Measurements from ENCODE around the gene KCNH6.
A peak's percentile ranks its signal among the peaks of the same experiment; 100 is the strongest.

KCNH6 gene, protein sequence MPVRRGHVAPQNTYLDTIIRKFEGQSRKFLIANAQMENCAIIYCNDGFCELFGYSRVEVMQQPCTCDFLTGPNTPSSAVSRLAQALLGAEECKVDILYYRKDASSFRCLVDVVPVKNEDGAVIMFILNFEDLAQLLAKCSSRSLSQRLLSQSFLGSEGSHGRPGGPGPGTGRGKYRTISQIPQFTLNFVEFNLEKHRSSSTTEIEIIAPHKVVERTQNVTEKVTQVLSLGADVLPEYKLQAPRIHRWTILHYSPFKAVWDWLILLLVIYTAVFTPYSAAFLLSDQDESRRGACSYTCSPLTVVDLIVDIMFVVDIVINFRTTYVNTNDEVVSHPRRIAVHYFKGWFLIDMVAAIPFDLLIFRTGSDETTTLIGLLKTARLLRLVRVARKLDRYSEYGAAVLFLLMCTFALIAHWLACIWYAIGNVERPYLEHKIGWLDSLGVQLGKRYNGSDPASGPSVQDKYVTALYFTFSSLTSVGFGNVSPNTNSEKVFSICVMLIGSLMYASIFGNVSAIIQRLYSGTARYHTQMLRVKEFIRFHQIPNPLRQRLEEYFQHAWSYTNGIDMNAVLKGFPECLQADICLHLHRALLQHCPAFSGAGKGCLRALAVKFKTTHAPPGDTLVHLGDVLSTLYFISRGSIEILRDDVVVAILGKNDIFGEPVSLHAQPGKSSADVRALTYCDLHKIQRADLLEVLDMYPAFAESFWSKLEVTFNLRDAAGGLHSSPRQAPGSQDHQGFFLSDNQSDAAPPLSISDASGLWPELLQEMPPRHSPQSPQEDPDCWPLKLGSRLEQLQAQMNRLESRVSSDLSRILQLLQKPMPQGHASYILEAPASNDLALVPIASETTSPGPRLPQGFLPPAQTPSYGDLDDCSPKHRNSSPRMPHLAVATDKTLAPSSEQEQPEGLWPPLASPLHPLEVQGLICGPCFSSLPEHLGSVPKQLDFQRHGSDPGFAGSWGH

GRCh38 chr17:63523253-63523855, at the start of gene KCNH6:
Gene KCNH6 (plus strand): TSS chr17:63523358. CDS start chr17:63523414, 56 bp downstream.
- no peak for DNase-seq

DNA sequence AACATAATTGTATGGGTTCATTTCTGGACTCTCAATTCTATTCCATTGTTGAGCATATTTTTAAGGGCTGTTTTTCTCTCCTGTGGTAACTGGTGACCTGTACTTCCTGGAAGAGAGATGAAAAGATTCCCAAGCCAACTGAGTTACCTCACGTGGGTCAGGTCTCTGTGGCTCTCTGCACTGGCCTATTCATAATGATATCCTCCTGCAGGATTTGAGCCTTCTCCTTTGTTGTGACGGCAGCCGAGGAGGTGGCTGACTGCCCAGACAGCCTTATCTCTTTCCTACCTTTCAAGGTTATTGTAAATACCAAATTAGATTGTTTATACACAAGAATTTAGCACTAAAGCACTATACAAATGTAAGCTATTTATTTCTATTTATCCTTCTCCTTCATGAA, 49.0 kb upstream of the KCNH6 start:
- DNase-seq = no peak

GRCh38 chr17:63474586-63475460, 48.3 kb upstream of the KCNH6 start:
- DNase-seq = no peak

- no peak for DNase-seq
Observed at GRCh38 chr17:63475491-63476412, 47.4 kb upstream of the KCNH6 start.

DNA sequence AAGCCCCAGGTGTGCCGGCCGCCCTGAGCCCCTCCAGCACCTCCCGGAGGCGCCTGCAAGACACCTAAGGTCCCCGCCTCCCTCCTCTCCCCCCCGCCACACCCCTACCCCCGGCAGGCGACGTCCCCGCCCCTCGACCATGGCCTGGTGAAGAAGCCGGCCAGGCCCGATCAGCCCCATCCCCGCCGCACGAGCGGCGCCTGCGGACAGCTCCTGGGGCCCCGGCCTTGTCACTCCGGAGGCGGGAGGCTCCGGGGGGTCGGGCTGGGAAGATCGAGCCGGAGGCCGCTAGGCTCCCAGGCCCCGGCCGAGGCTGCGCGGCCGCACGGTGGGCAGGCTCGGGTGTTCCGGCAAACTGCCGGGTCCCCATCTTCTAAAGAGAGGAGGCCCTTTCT, 46.7 kb upstream of the KCNH6 start:
- DNase-seq = no peak

DNA sequence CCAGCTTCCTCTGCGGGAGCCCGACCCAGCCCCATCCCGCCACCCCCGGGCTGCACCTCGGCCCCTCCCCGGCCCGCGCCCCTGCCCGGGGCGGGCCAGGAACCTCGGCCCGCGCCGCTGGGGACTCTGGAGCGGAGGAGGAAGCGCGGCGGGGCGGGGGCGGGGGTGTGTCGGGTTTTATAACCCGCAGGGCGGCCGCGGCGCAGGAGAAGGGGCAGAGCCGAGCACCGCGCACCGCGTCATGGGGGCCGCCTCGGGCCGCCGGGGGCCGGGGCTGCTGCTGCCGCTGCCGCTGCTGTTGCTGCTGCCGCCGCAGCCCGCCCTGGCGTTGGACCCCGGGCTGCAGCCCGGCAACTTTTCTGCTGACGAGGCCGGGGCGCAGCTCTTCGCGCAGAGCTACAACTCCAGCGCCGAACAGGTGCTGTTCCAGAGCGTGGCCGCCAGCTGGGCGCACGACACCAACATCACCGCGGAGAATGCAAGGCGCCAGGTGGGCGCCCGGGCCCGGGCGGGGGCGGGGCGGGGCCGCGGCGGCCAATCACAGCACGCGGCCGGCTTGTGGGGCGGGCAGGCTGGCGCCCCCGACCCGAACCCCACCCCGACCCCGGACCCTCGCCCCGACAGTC, 46.2 kb upstream of the KCNH6 start, which contains the start of gene ACE:
Gene ACE, plus strand, starts transcription at position 208 of the 626 bp plus-strand sequence. Its CDS starts 34 bp downstream, at position 242.
- DNase-seq = no peak

GRCh38 chr17:63477480-63478440, 45.4 kb upstream of the KCNH6 start:
- DNase-seq = no peak

DNA sequence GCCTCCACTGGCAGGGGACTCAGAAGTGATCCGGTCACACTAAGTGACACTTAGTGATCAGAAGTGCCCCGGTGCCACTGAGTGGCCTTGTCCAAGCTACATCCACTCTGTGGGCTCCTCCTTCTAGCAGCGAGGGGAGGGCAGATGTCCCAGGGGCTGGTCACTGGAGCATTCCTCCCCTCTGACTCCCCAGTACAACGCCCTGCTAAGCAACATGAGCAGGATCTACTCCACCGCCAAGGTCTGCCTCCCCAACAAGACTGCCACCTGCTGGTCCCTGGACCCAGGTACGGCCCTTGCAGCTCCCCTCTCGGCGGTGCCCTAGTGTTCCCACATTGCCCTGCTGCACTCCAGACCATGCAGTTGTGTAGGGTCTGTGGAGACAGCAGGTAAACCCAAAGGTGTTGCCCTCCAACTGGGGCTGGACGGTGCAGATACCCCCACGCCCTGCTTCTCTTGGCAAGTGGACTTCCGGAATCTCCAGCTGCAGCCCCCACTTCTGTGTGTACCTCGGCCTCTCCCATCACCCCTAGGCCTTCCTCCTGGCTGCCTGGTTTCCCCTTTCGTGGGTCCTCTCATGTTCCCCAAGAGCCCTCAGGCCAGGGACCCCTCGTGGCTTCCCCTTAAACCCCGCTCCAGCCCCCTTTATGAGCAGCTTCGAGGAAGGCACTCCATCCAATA, 44.2 kb upstream of the KCNH6 start:
- peak; percentile 47 for DNase-seq

DNA sequence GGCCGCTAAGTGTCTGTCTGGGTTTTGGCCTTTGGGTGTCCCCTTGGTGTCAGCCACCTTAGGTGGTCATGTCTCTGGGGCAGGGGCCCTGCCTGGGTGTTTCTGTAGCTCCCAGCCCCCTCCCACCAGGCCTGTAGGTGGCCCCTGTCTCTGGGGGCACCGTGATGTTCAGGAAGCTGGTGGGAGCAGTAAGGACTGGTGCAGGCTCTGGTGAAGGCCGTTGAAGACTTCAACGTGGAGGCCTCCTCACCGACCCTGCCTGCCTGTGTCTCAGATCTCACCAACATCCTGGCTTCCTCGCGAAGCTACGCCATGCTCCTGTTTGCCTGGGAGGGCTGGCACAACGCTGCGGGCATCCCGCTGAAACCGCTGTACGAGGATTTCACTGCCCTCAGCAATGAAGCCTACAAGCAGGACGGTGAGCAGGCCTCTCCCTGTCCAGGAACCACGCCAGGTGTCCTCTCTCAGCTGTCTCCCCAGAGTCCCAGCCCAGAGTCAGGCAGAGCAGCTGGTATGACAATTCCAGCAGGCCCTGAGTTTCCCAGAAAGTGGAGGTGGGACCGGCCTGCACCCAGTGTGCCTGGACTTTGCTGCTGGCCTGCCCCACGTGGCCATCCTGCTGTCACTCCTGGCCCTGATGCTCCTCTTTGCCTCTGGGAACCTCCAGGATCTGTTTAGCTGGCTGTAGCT, 43.5 kb upstream of the KCNH6 start:
- DNase-seq = no peak

- no peak for DNase-seq
Observed at GRCh38 chr17:63480192-63480784, 42.9 kb upstream of the KCNH6 start.

- no peak for DNase-seq
Observed at GRCh38 chr17:63480826-63481487, 42.2 kb upstream of the KCNH6 start.

DNA sequence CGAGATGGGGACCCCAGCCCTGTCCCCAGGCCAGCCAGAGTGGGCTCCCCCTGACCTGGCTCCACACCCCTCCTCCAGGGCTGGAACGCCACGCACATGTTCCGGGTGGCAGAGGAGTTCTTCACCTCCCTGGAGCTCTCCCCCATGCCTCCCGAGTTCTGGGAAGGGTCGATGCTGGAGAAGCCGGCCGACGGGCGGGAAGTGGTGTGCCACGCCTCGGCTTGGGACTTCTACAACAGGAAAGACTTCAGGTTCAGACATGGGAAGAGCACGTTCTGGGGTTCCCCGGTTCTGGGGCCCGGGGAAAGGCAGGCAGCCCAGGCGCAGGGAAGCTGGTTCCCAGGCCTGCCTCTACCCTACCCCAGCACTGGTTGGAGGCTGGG, 41.7 kb upstream of the KCNH6 start:
- DNase-seq = no peak

DNA sequence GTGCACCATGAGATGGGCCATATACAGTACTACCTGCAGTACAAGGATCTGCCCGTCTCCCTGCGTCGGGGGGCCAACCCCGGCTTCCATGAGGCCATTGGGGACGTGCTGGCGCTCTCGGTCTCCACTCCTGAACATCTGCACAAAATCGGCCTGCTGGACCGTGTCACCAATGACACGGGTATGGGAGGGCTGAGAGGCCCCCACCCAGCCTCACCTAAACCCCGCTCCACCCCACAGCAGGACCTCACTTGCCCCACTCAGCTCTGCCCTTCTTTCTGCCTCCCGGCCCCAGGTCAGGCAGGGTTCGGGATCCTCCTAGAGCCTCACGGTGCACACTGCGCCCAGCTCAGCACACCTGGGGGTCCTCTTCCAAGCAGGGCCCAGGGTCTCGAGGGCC, 40.6 kb upstream of the KCNH6 start:
- no peak for DNase-seq

DNA sequence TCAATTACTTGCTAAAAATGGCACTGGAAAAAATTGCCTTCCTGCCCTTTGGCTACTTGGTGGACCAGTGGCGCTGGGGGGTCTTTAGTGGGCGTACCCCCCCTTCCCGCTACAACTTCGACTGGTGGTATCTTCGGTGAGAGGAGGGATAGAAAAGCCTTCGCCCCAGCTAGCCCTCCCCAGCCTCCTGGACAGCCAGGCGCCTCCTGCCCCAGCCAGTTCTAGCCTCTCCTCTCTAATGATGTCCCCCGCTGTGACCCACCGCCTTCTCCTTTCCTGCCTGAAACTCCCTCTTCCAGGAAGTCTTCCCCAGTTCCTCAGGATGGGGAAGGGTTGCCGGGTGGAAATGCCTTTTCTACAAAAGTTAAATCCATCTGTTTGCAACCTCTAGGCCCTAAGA, 40.1 kb upstream of the KCNH6 start:
- DNase-seq = no peak

DNA sequence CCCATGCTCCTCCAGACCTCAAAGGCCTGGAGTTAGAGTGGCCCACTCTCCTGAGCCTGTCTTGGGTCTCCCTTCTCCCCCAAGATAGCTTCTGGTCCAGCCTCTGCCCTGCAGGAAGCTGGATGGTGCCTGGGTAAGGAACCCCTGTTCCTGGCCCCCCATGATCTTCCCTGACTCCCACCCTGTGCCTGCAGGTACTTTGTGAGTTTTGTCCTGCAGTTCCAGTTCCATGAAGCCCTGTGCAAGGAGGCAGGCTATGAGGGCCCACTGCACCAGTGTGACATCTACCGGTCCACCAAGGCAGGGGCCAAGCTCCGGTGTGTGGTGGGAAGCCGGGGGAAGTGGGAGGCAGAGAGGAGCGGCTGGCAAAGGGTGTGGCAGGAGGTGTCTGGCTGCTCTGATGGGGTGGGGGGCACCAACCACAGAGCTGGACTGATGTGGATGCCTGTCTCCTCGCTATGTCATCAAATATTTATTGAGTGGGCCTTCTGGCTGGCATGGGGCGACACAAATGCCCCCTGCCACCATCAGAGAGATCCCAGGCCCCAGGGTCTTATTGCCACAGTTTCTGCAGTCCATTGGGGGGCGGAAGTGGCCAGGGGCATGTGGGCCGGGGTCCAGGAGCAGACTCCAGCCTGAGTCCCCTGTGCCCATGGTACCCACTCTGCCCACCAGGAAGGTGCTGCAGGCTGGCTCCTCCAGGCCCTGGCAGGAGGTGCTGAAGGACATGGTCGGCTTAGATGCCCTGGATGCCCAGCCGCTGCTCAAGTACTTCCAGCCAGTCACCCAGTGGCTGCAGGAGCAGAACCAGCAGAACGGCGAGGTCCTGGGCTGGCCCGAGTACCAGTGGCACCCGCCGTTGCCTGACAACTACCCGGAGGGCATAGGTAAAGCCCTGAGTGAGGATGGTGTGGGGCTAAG, 39.2 kb upstream of the KCNH6 start:
- no peak for DNase-seq

Measured in GOT3 (cell line).